Stimulated activated CD8-positive, alpha-beta memory T cell treated with anti-CD3 and anti-CD28 coated beads, Interleukin-15, amount 100 ng/mL, for 48 hours (primary cell): ENCODE data around the gene CCDC174.
"Not testable (repeated sequence)": the region's sequence is repeated elsewhere in the genome, so short reads cannot be mapped to it uniquely, and the experiment has no call there.

Experiments used
- DNase-seq, 2 donors: peaks; one replicate each; pipeline ENCODE4 v3.0.0-alpha.2; 2020; ENCODE audit warnings: low read depth in 2 of 2

Gene CCDC174

GRCh38 chr3:14652360-14652907 lies 872 bp downstream of the CCDC174 start:
- DNase-seq: not testable (repeated sequence)

- no peak for DNase-seq
Measured at GRCh38 chr3:14657579-14657978, 6.0 kb downstream of the CCDC174 start.

- no peak for DNase-seq
Measured at GRCh38 chr3:14658978-14659377, 7.4 kb downstream of the CCDC174 start.

GRCh38 chr3:14660942-14661341 lies 9.4 kb downstream of the CCDC174 start:
- no peak for DNase-seq

GRCh38 chr3:14663396-14664135 lies 12.0 kb downstream of the CCDC174 start:
- no peak for DNase-seq

- no peak for DNase-seq
Measured at GRCh38 chr3:14664170-14664569, 12.6 kb downstream of the CCDC174 start.

- no peak for DNase-seq
Measured at GRCh38 chr3:14672588-14672987, 21.0 kb downstream of the CCDC174 start.

- DNase-seq: no peak
Measured at GRCh38 chr3:14674841-14675240, 23.3 kb downstream of the CCDC174 start, which contains the start of gene C3orf20. Gene C3orf20 (plus strand): TSS chr3:14675141. CDS start chr3:14682714, 7,573 bp downstream.

- no peak for DNase-seq
Measured at GRCh38 chr3:14676881-14677280, 25.3 kb downstream of the CCDC174 start.

- DNase-seq: no peak
Measured at GRCh38 chr3:14678015-14678503, 26.5 kb downstream of the CCDC174 start.

- no peak for DNase-seq
Measured at GRCh38 chr3:14680115-14680514, 28.6 kb downstream of the CCDC174 start.

GRCh38 chr3:14680716-14681115 lies 29.2 kb downstream of the CCDC174 start:
- no peak for DNase-seq

GRCh38 chr3:14684447-14684846 lies 32.9 kb downstream of the CCDC174 start:
- DNase-seq: no peak

GRCh38 chr3:14685179-14685578 lies 33.6 kb downstream of the CCDC174 start:
- DNase-seq: no peak

- no peak for DNase-seq
Measured at GRCh38 chr3:14687360-14687759, 35.8 kb downstream of the CCDC174 start.

- DNase-seq: no peak
Measured at GRCh38 chr3:14688525-14688924, 37.0 kb downstream of the CCDC174 start.

GRCh38 chr3:14689247-14689980 lies 37.9 kb downstream of the CCDC174 start:
- DNase-seq: no peak

GRCh38 chr3:14691239-14691638 lies 39.7 kb downstream of the CCDC174 start:
- no peak for DNase-seq

GRCh38 chr3:14691719-14692118 lies 40.2 kb downstream of the CCDC174 start:
- no peak for DNase-seq

- no peak for DNase-seq
Measured at GRCh38 chr3:14698601-14699244, 47.2 kb downstream of the CCDC174 start.

GRCh38 chr3:14699643-14700042 lies 48.1 kb downstream of the CCDC174 start:
- DNase-seq: no peak

- no peak for DNase-seq
Measured at GRCh38 chr3:14700891-14701290, 49.3 kb downstream of the CCDC174 start.
